ENCODE results near the gene ADAM30.

The ADAM30 gene

DNA sequence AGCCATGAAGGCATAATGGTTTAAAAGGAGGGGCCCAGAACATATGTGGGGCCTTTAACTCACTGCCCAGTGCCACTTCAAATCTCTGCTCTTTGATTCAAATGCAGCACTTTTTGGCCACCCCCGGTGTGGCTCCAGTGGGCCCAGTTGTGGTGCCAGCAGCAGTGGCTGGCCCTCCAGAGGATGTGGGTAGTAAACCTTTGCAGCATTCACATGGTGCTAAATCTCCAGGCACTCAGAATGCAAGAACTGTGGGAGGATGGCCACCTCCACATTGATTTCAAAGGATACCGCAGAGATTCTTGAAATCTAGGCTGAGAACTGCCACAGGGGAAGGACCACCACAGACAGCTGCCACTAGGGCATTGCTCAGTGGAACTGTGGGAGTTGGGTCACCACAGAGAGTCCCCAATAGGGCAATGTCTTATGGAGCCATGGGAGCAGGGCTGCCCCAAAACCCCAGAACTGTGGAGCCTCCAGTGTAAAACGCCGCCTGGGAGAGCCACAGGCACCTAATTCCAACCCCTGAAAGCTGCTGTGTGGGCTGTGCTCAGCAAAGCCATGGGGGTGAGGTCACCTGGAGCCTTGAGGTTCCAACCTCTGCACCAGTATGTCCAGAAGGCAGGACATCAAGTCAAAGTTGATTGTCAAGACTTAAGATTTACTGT lies 6.6 kb upstream of the ADAM30 start:
- H3K4me1 ChIP-seq (ENCODE audit: control insufficient read depth, insufficient read depth, low read length) = no peaks in the 10 kb centered on the region
- H3K27ac ChIP-seq (ENCODE audit: extremely low read depth, low read depth, low read length) = no peak overlapping the region

DNA sequence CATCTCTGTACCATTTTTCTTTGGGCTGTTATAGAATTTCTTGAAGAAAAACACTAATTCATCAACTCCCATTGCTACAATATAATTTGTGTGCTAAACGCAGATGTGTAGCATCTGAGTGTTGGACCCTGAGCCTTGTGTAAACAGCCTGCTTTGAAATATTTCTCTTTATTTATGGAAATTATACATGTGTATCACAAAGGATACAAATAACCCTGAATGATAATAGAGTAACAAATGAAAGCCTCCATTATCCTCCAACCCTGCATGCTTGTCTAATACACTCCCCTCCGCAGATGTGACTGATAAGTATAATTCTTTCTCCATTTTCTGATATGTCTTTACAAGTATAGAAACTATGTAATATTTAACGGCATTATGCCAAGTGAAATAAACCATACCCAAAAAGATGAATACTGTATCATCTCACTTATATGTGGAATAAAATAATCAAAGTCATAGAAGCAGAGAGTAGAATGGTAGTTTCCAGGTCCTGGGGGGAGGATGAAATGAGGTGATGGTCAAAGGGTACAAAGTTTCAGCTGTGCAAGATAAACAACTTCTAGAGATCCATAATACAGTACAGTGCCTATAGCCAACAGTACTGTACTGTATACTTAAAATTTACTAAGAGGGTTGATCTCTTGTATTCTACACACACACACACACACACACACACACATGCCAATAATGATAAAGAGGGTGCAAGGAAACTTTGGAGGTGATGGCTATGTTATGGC lies 2.8 kb upstream of the ADAM30 start:
- CTCF ChIA-PET = interaction anchor here (0.5 to 1.1 kb wide), 2 partner anchors 13 to 1781 kb away, joined by 3 read pairs; no protein-coding TSS in a partner anchor
- Histone ChIP-seq H3K4me1 (ENCODE audit: control insufficient read depth, insufficient read depth, low read length) (no peaks in the 10 kb centered on the region), H3K27ac (ENCODE audit: extremely low read depth, low read depth, low read length) (no peak overlapping the region), H3K9me3 (ENCODE audit: control insufficient read depth, insufficient read depth, low read depth, low read length) (no peaks in the 10 kb centered on the region), H3K4me3 (ENCODE audit: low read depth, low read length) (no peak overlapping the region), H3K36me3 (ENCODE audit: control insufficient read depth in 2 of 2, insufficient read depth in 1 of 2, low read length in 2 of 2) (no peaks in the 10 kb centered on the region)
- POLR2A ChIA-PET = no interaction called here
- TF ChIP-seq, protein P1, sequence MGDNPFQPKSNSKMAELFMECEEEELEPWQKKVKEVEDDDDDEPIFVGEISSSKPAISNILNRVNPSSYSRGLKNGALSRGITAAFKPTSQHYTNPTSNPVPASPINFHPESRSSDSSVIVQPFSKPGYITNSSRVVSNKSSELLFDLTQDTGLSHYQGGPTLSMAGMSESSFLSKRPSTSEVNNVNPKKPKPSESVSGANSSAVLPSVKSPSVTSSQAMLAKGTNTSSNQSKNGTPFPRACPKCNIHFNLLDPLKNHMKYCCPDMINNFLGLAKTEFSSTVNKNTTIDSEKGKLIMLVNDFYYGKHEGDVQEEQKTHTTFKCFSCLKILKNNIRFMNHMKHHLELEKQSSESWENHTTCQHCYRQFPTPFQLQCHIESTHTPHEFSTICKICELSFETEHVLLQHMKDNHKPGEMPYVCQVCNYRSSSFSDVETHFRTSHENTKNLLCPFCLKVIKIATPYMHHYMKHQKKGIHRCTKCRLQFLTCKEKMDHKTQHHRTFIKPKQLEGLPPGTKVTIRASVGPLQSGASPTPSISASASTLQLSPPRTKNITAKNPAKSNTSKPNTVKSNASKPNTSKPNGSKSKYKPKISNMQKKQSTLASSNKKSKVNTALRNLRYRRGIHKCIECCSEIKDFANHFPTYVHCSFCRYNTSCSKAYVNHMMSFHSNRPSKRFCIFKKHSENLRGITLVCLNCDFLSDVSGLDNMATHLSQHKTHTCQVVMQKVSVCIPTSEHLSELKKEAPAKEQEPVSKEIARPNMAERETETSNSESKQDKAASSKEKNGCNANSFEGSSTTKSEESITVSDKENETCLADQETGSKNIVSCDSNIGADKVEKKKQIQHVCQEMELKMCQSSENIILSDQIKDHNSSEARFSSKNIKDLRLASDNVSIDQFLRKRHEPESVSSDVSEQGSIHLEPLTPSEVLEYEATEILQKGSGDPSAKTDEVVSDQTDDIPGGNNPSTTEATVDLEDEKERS (tag by site-specific recombination; IDR thresholded peaks at IDR 0.05) = no peak
- TF ChIP-seq, protein P2, sequence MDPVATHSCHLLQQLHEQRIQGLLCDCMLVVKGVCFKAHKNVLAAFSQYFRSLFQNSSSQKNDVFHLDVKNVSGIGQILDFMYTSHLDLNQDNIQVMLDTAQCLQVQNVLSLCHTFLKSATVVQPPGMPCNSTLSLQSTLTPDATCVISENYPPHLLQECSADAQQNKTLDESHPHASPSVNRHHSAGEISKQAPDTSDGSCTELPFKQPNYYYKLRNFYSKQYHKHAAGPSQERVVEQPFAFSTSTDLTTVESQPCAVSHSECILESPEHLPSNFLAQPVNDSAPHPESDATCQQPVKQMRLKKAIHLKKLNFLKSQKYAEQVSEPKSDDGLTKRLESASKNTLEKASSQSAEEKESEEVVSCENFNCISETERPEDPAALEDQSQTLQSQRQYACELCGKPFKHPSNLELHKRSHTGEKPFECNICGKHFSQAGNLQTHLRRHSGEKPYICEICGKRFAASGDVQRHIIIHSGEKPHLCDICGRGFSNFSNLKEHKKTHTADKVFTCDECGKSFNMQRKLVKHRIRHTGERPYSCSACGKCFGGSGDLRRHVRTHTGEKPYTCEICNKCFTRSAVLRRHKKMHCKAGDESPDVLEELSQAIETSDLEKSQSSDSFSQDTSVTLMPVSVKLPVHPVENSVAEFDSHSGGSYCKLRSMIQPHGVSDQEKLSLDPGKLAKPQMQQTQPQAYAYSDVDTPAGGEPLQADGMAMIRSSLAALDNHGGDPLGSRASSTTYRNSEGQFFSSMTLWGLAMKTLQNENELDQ (tag by site-specific recombination; IDR thresholded peaks at IDR 0.05; ENCODE audit: low read depth) = no peak
- TF ChIP-seq ZNF174 (tag by site-specific recombination; IDR thresholded peaks at IDR 0.05) (no peak), ZEB2 (tag by site-specific recombination; IDR thresholded peaks at IDR 0.05) (no peak), ZNF768 (tag by site-specific recombination; IDR thresholded peaks at IDR 0.05) (no peak), ZNF2 (tag by site-specific recombination; IDR thresholded peaks at IDR 0.05) (no peak), ZNF530 (tag by site-specific recombination; IDR thresholded peaks at IDR 0.05; ENCODE audit: low read depth) (no peak), ZBTB1 (tag by site-specific recombination; IDR thresholded peaks at IDR 0.05) (no peak), ZNF571 (tag by site-specific recombination; IDR thresholded peaks at IDR 0.05) (no peak), ZNF239 (tag by site-specific recombination; IDR thresholded peaks at IDR 0.05) (no peak), ZNF596 (tag by site-specific recombination; IDR thresholded peaks at IDR 0.05) (no peak), ZNF157 (tag by site-specific recombination; IDR thresholded peaks at IDR 0.05) (no peak)
- TF ChIP-seq, protein P3, sequence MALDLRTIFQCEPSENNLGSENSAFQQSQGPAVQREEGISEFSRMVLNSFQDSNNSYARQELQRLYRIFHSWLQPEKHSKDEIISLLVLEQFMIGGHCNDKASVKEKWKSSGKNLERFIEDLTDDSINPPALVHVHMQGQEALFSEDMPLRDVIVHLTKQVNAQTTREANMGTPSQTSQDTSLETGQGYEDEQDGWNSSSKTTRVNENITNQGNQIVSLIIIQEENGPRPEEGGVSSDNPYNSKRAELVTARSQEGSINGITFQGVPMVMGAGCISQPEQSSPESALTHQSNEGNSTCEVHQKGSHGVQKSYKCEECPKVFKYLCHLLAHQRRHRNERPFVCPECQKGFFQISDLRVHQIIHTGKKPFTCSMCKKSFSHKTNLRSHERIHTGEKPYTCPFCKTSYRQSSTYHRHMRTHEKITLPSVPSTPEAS (tag by site-specific recombination; IDR thresholded peaks at IDR 0.05) = no peak

More for the DNA sequence above, 6.6 kb upstream of the ADAM30 start:
- ChIA-PET POLR2A (no interaction called here), CTCF (no interaction called here)
- Histone ChIP-seq H3K4me3 (ENCODE audit: low read depth, low read length) (no peak overlapping the region), H3K36me3 (ENCODE audit: control insufficient read depth in 2 of 2, insufficient read depth in 1 of 2, low read length in 2 of 2) (no peaks in the 10 kb centered on the region), H3K9me3 (ENCODE audit: control insufficient read depth, insufficient read depth, low read depth, low read length) (no peaks in the 10 kb centered on the region)
- TF ChIP-seq ZFP69B (tag by site-specific recombination; IDR thresholded peaks at IDR 0.05) (no peak), KLF7 (tag by site-specific recombination; IDR thresholded peaks at IDR 0.05; ENCODE audit: borderline replicate concordance) (no peak), ZNF302 (tag by site-specific recombination; IDR thresholded peaks at IDR 0.05; ENCODE audit: low read depth) (no peak), IKZF3 (tag by site-specific recombination; IDR thresholded peaks at IDR 0.05) (no peak), ZNF184 (tag by site-specific recombination; IDR thresholded peaks at IDR 0.05) (no peak), EGR2 (tag by site-specific recombination; IDR thresholded peaks at IDR 0.05; ENCODE audit: low read depth) (peak; percentile 52; the same call in 1 of the 2 replicates), ZFHX2 (tag by site-specific recombination; conservative IDR thresholded peaks at IDR 0.05) (peak; percentile 44)
- TF ChIP-seq, protein P4, sequence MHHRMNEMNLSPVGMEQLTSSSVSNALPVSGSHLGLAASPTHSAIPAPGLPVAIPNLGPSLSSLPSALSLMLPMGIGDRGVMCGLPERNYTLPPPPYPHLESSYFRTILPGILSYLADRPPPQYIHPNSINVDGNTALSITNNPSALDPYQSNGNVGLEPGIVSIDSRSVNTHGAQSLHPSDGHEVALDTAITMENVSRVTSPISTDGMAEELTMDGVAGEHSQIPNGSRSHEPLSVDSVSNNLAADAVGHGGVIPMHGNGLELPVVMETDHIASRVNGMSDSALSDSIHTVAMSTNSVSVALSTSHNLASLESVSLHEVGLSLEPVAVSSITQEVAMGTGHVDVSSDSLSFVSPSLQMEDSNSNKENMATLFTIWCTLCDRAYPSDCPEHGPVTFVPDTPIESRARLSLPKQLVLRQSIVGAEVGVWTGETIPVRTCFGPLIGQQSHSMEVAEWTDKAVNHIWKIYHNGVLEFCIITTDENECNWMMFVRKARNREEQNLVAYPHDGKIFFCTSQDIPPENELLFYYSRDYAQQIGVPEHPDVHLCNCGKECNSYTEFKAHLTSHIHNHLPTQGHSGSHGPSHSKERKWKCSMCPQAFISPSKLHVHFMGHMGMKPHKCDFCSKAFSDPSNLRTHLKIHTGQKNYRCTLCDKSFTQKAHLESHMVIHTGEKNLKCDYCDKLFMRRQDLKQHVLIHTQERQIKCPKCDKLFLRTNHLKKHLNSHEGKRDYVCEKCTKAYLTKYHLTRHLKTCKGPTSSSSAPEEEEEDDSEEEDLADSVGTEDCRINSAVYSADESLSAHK (tag by site-specific recombination; IDR thresholded peaks at IDR 0.05) = no peak
- TF ChIP-seq, protein P5, sequence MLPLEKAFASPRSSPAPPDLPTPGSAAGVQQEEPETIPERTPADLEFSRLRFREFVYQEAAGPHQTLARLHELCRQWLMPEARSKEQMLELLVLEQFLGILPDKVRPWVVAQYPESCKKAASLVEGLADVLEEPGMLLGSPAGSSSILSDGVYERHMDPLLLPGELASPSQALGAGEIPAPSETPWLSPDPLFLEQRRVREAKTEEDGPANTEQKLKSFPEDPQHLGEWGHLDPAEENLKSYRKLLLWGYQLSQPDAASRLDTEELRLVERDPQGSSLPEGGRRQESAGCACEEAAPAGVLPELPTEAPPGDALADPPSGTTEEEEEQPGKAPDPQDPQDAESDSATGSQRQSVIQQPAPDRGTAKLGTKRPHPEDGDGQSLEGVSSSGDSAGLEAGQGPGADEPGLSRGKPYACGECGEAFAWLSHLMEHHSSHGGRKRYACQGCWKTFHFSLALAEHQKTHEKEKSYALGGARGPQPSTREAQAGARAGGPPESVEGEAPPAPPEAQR (tag by site-specific recombination; IDR thresholded peaks at IDR 0.05) = no peak
- TF ChIP-seq, protein P6, sequence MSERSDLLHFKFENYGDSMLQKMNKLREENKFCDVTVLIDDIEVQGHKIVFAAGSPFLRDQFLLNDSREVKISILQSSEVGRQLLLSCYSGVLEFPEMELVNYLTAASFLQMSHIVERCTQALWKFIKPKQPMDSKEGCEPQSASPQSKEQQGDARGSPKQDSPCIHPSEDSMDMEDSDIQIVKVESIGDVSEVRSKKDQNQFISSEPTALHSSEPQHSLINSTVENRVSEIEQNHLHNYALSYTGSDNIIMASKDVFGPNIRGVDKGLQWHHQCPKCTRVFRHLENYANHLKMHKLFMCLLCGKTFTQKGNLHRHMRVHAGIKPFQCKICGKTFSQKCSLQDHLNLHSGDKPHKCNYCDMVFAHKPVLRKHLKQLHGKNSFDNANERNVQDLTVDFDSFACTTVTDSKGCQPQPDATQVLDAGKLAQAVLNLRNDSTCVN (tag by site-specific recombination; optimal IDR thresholded peaks at IDR 0.05) = no peak

All from HEK293 (cell line).